ENCODE results near the gene ALG1. TPM values are rescaled to one million over a fixed set of nuclear protein-coding genes. Genes with fewer than 3 reads are reported as not detected.

The ALG1 gene
- total and polyA plus RNA-seq, 2 of the 13 experiments (the other 11 are each of a cell fraction or from before 2014, with no cell fraction given) = 43.3 to 75.6 TPM

- TF ChIP-seq ZNF331 (CRISPR knock-in tag; IDR thresholded peaks at IDR 0.05) (no peak), ZNF563 (CRISPR knock-in tag; IDR thresholded peaks at IDR 0.05) (no peak), ZNF124 (CRISPR knock-in tag; IDR thresholded peaks at IDR 0.05) (no peak), SMYD3 (CRISPR knock-in tag; IDR thresholded peaks at IDR 0.05) (no peak), SAFB2 (CRISPR knock-in tag; IDR thresholded peaks at IDR 0.05; ENCODE audit: borderline replicate concordance, low read depth) (no peak), ZNF576 (CRISPR knock-in tag; IDR thresholded peaks at IDR 0.05) (no peak), ZNF296 (CRISPR knock-in tag; conservative IDR thresholded peaks at IDR 0.05) (no peak), HOXA5 (CRISPR knock-in tag; IDR thresholded peaks at IDR 0.05) (peak; percentile 36; the same call in 1 of the 2 replicates), RORA (CRISPR knock-in tag; IDR thresholded peaks at IDR 0.05) (no peak), SUZ12 (IDR thresholded peaks at IDR 0.05; ENCODE audit: low read depth, low read length) (no peak), ZNF75D (CRISPR knock-in tag; IDR thresholded peaks at IDR 0.05; ENCODE audit: borderline replicate concordance) (no peak), ZNF12 (CRISPR knock-in tag; IDR thresholded peaks at IDR 0.05) (no peak), ZNF607 (CRISPR knock-in tag; IDR thresholded peaks at IDR 0.05; ENCODE audit: borderline replicate concordance) (no peak), ZNF549 (CRISPR knock-in tag; IDR thresholded peaks at IDR 0.05) (no peak), BATF2 (CRISPR knock-in tag; IDR thresholded peaks at IDR 0.05) (no peak), MEF2D (CRISPR knock-in tag; IDR thresholded peaks at IDR 0.05) (0 out of 2 replicates have a peak, but pooled peaks have one; percentile 35), SIX1 (CRISPR knock-in tag; IDR thresholded peaks at IDR 0.05; ENCODE audit: borderline replicate concordance) (no peak), ZNF775 (CRISPR knock-in tag; IDR thresholded peaks at IDR 0.05; ENCODE audit: borderline replicate concordance) (no peak), BHLHE40 (IDR thresholded peaks at IDR 0.05; ENCODE audit: low read length) (no peak), ZNF354B (CRISPR knock-in tag; IDR thresholded peaks at IDR 0.05) (no peak), ZNF414 (CRISPR knock-in tag; IDR thresholded peaks at IDR 0.05) (no peak), RELA (CRISPR knock-in tag; IDR thresholded peaks at IDR 0.05) (no peak), NBN (conservative IDR thresholded peaks at IDR 0.05) (no peak), U2AF1 (optimal IDR thresholded peaks at IDR 0.05; ENCODE audit: low read depth, low read length) (no peak), SKI (IDR thresholded peaks at IDR 0.05; ENCODE audit: partially characterized antibody) (no peak), ZBTB1 (CRISPR knock-in tag; IDR thresholded peaks at IDR 0.05; ENCODE audit: borderline replicate concordance) (no peak), ADNP (CRISPR knock-in tag; IDR thresholded peaks at IDR 0.05) (no peak), ZNF644 (CRISPR knock-in tag; IDR thresholded peaks at IDR 0.05; ENCODE audit: low read depth) (no peak)
- TF ChIP-seq, protein P1, sequence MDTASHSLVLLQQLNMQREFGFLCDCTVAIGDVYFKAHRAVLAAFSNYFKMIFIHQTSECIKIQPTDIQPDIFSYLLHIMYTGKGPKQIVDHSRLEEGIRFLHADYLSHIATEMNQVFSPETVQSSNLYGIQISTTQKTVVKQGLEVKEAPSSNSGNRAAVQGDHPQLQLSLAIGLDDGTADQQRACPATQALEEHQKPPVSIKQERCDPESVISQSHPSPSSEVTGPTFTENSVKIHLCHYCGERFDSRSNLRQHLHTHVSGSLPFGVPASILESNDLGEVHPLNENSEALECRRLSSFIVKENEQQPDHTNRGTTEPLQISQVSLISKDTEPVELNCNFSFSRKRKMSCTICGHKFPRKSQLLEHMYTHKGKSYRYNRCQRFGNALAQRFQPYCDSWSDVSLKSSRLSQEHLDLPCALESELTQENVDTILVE (CRISPR knock-in tag; IDR thresholded peaks at IDR 0.05) = no peak
- TF ChIP-seq, protein P2, sequence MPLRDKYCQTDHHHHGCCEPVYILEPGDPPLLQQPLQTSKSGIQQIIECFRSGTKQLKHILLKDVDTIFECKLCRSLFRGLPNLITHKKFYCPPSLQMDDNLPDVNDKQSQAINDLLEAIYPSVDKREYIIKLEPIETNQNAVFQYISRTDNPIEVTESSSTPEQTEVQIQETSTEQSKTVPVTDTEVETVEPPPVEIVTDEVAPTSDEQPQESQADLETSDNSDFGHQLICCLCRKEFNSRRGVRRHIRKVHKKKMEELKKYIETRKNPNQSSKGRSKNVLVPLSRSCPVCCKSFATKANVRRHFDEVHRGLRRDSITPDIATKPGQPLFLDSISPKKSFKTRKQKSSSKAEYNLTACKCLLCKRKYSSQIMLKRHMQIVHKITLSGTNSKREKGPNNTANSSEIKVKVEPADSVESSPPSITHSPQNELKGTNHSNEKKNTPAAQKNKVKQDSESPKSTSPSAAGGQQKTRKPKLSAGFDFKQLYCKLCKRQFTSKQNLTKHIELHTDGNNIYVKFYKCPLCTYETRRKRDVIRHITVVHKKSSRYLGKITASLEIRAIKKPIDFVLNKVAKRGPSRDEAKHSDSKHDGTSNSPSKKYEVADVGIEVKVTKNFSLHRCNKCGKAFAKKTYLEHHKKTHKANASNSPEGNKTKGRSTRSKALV (CRISPR knock-in tag; IDR thresholded peaks at IDR 0.05) = 0 out of 2 replicates have a peak, but pooled peaks have one; percentile 35
Measured at GRCh38 chr16:5056352-5056751, 15.3 kb upstream of the ALG1 start (continued).
